HG02610 (cell line): ENCODE data around the gene SNED1.

Experiments used
- ATAC-seq: cut with Tn5 transposase; IDR thresholded peaks from one replicate; pipeline ENCODE4 v1.9.1; 2021; ENCODE audit warnings: mild to moderate bottlenecking, moderate library complexity; ENCODE audit not compliant: unreplicated experiment

The SNED1 gene

GRCh38 chr2:240991378-240992263 lies 6.8 kb upstream of the SNED1 start:
- ATAC-seq, result no peak

GRCh38 chr2:240992572-240993291 lies 5.7 kb upstream of the SNED1 start:
- ATAC-seq, result no peak

DNA sequence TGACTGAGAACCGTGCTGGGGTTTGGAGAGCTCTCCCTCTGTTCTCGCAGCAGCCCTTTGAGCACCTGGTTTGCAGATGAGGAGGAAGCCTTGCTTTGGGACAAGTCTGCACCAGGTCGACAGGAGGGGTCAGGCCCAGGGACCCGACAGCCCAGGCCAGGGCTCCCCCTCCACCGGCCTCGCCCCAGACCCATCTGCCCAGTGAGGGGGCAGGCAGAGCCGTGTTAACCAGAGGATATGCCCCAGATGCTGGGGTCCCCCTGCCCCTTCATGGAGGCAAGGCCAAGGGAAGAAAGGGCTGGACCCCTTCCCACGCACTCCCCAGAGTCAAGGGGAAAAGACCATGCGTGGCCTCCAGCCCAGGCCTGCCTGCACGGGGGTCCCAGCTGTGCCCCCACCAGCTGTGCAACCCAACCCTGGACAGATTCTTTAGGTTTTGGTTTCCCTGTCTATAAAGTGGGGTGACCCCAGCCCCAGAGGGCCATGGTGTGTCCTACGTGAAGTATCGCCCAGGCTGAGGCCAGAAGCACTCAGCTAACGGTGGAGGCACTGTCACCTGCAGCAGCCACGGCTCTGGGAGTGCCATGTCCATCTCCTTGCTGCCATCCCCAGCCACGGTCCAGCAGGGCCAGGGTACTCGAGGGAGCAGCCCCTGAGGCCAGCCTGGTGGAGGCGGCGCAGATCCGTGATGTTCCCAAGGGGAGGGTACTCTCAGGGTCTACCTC lies 4.8 kb upstream of the SNED1 start:
- ATAC-seq, result no peak

DNA sequence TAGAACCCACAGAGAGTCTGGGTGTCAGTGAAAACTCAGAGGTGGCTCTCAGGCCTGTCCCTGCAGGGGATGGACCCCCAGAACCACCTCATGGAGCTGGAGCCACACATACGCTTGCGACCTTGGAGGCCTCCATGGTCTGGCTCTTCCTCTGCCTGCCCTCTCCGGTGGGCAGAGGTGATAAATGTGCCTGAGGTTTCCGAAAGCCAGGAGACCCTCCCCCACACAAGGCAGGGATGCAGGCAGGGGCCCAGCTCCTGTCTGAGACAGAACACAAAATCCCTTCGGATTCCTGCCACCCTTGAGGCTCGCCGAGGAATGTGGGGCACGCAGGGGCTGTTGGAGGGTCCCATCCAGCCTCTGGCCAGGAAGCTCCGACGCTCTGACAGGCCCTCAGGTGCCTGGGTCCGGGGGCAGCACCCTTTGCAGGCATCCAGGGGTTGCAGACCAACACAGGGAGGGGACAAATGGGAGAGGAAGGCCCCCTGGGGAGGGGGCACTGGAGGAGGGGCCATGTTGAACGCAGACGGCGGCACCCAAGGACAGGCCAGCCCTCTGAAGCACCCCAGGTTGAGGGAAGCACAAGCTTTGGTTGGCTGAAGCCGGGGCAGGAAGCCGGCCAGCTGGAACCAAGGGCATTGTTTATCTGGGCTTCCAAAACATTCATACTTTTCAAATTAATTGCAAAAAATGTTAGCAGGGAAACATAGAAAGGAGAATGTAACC lies 4.1 kb upstream of the SNED1 start:
- ATAC-seq, result no peak

GRCh38 chr2:240995041-240996021 lies 3.1 kb upstream of the SNED1 start:
- ATAC-seq, result no peak

- no peak for ATAC-seq
Observed at GRCh38 chr2:240996161-240996833, 2.1 kb upstream of the SNED1 start.

DNA sequence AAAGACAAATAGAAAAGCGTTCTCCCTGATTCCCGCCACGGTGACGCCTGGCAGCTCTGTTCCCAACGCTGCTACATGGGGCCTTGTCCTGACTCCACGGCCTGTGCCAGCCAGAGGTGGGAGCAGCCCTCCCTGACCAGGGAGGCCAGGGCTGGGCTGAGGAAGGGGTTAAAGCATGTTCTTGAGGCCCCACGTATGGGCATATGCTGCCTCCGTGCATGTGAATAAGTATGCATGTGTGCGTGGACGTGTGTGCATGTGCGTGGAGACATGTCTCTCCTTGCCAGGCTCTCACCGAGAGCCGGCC lies 1.6 kb upstream of the SNED1 start:
- no peak for ATAC-seq

- ATAC-seq, result no peak
Observed at GRCh38 chr2:240997141-240997855, 1.1 kb upstream of the SNED1 start.

- no peak for ATAC-seq
Observed at GRCh38 chr2:240998706-240998994, 232 bp downstream of the SNED1 start.

DNA sequence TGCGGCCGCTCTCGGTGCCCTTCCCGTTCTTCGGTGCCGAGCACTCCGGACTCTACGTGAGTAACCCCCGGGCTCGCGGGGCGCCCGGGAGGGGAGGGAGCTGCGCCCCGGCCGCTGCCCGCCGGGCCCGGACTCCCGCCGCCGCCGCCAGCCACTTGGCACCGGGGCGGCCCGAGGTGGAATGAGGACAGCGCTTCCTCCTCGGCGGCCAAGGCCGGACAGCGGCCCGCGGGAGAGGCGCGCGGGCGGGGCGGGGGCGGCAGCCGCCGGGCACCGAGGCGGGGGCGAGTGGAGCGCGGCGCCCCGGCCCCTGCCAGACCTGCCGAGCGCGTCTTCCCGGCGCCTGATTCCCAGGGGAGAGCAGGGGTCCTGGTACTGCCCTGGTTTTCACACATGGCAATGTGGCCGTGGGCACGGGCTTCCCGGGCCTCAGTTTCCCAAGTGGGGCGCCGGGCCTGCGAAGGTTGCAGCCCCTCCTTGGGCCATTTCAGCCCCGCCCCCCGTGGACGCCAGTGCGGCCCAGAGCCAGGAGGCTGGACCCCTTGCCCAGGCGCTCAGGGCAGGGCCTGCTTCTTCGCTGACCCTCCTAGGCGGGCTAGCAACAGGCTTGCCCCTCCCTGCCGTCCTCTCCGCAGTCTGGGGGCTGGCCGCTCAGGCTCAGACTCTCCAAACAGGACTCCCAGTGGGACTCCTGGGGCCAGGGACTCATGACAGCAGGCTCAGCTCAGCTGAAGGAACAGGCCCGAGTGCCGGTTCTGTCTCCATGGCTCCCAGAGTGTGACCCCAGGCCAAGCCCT lies 775 bp downstream of the SNED1 start:
- no peak for ATAC-seq

- ATAC-seq, result no peak
Observed at GRCh38 chr2:240999873-241000541, 1.6 kb downstream of the SNED1 start.

DNA sequence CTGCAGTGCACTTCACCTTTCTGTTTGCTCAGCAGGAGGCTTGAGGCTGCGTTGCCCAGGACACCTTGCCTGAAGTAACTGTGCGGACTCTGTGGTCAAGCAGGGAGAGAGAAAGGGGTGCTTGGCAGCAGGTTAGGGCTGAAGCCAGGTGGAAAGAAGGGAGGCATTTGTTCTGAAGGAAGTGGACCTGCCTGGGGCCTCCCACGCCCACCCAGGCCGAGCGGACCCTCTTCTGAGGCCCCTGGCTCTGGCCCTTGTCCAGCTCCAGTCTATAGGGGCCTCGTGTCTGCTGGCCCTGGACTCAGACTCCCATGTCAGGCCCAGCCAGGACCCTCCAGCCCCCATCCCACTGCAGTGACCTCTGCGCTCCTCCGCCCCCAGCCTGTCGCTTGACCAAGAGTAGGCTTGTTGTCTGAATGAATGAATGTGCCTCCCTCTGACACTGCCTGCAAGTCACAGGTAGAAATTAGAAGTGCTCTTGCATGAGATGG lies 2.5 kb downstream of the SNED1 start:
- no peak for ATAC-seq

- ATAC-seq, result no peak
Observed at GRCh38 chr2:241001413-241002274, 3.2 kb downstream of the SNED1 start.

DNA sequence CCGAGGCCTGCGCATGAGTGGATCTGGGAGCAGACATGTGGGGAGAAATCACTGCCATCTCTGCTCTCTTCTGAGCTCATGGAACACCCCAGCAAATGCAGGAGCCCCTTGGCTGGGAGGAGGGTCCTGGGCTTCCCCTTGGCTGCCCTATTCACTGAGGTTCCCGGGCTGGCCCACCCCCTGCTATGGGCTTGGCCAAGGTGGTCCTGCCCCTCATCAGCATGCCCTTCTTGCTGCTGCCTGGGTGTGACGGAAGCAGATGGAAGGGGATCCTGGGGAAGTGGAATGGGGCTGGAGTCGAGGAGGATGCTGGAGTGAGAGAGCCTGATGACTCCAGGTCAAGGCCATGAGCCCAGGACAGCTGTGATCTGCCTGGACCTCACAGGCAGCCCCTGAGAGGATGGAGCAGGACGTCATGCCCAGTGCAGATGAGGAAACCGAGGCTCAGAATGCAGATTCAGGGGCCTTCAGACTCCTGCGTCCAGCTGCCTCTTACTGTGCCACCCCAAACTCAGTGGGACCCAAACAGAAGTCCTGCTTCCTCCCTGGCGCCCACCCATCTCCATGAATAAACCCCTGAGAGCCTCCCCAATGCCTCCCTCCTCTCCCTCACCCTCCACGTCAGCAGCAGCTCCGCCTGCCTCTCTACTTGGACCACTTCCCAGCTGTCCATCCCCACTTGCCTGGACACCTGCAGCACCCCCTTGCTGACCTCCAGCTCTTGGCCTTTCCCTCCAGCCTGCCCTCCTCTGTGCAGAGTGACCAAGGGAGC lies 4.0 kb downstream of the SNED1 start:
- ATAC-seq, result no peak

DNA sequence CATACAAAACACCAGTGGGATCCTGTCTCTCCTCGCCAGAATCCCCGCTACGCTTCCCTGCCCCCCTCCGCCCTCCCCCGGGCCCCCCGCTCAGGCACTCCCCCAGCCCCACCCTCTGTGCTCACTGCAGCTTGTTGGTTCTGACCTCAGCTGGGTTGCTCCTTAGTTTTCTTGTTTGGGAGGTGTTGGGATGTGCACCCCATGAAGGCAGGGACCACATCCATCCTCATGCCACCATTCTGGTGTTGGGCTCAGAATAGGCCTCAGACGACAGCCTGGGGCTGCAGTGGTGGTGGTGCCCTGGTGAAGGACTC lies 4.6 kb downstream of the SNED1 start:
- no peak for ATAC-seq

- no peak for ATAC-seq
Observed at GRCh38 chr2:241003369-241003768, 5.0 kb downstream of the SNED1 start.
